Astrocyte (in vitro differentiated cells and primary cell): ENCODE data around the gene C15orf62. TPM values are rescaled to one million over a fixed set of nuclear protein-coding genes. Genes with fewer than 3 reads are reported as not detected.

Source experiments
- DNase-seq: peaks from one replicate; pipeline ENCODE4 v3.0.0-alpha.2; 2010; ENCODE audit warnings: low read depth
- FAIRE-seq: peaks from 2 replicates; lab custom pipeline; 2011; peaks lifted over from hg19 to GRCh38; lab: Jason Lieb, UNC
- H2AFZ ChIP-seq: 2 replicates; pipeline ENCODE4 v1.6.0; 2012; ENCODE audit warnings: low read depth, low read length, inconsistent platforms
- H3K27ac ChIP-seq: 2 replicates; pipeline ENCODE4 v1.5.1; 2011; ENCODE audit warnings: low read depth, low read length, inconsistent platforms
- H3K27me3 ChIP-seq: 2 replicates; pipeline ENCODE4 v1.6.0; 2011; ENCODE audit warnings: low read length, inconsistent platforms; ENCODE audit not compliant: insufficient read depth
- H3K36me3 ChIP-seq: 2 replicates; pipeline ENCODE4 v1.5.1; 2011; ENCODE audit warnings: low read length, inconsistent platforms; ENCODE audit not compliant: insufficient read depth
- H3K4me1 ChIP-seq: 2 replicates; pipeline ENCODE4 v1.5.1; 2011; ENCODE audit warnings: low read length, inconsistent platforms; ENCODE audit not compliant: insufficient read depth
- H3K4me2 ChIP-seq: 2 replicates; pipeline ENCODE4 v1.6.0; 2012; ENCODE audit warnings: low read length, inconsistent platforms
- H3K4me3 ChIP-seq: 2 replicates; pipeline ENCODE4 v1.5.1; 2011; ENCODE audit warnings: low read depth, mild to moderate bottlenecking, low read length, inconsistent platforms; ENCODE audit not compliant: insufficient read depth
- H3K79me2 ChIP-seq: 2 replicates; pipeline ENCODE4 v1.6.0; 2012; ENCODE audit warnings: mild to moderate bottlenecking, low read length, inconsistent platforms; ENCODE audit not compliant: insufficient read depth
- H3K9ac ChIP-seq: 2 replicates; pipeline ENCODE4 v1.6.0; 2012; ENCODE audit warnings: mild to moderate bottlenecking, low read length, inconsistent platforms
- H3K9me3 ChIP-seq: 2 replicates; pipeline ENCODE4 v1.5.1; 2012; ENCODE audit warnings: low read depth, mild to moderate bottlenecking, low read length, inconsistent platforms; ENCODE audit not compliant: insufficient read depth
- H4K20me1 ChIP-seq: 2 replicates; pipeline ENCODE4 v1.6.0; 2012; ENCODE audit warnings: low read length, inconsistent platforms; ENCODE audit not compliant: insufficient read depth
- H3K27ac Mint-ChIP-seq: one replicate; pipeline ENCODE4 v1.8.0; 2021; ENCODE audit warnings: mild to moderate bottlenecking, mixed read lengths; ENCODE audit not compliant: unreplicated experiment
- H3K27me3 Mint-ChIP-seq: one replicate; pipeline ENCODE4 v1.8.0; 2021; ENCODE audit warnings: low read depth, mixed read lengths; ENCODE audit not compliant: unreplicated experiment
- H3K36me3 Mint-ChIP-seq: one replicate; pipeline ENCODE4 v1.8.0; 2021; ENCODE audit warnings: low read depth, mixed read lengths; ENCODE audit not compliant: unreplicated experiment
- H3K4me1 Mint-ChIP-seq: one replicate; pipeline ENCODE4 v1.8.0; 2021; ENCODE audit warnings: low read depth, mixed read lengths; ENCODE audit not compliant: unreplicated experiment
- H3K4me3 Mint-ChIP-seq: one replicate; pipeline ENCODE4 v1.8.0; 2021; ENCODE audit warnings: mild to moderate bottlenecking, moderate library complexity, mixed read lengths; ENCODE audit not compliant: unreplicated experiment
- H3K9me3 Mint-ChIP-seq: one replicate; pipeline ENCODE4 v1.8.0; 2021; ENCODE audit warnings: mild to moderate bottlenecking, mixed read lengths; ENCODE audit not compliant: unreplicated experiment
- CTCF ChIP-seq: IDR thresholded peaks from 2 replicates; pipeline ENCODE4 v1.5.1; 2011; ENCODE audit warnings: low read depth, mild to moderate bottlenecking, inconsistent platforms, low read length, moderate library complexity; ENCODE audit not compliant: insufficient read depth
- EZH2 ChIP-seq: IDR thresholded peaks from 2 replicates; pipeline ENCODE4 v1.6.1; 2012; ENCODE audit warnings: mild to moderate bottlenecking, low read length, inconsistent platforms; ENCODE audit not compliant: insufficient read depth
- total RNA-seq: library from RNA; stranded (reverse); gene quantifications from 2 replicates; pipeline ENCODE4 v1.2.1, GENCODE V29; 2021

The C15orf62 gene
- total RNA-seq, 1 donor from 2014 or later: not detected

GRCh38 chr15:40768521-40769273 lies 1.1 kb upstream of the C15orf62 start:
- no peaks in the 10 kb centered on the region for H3K79me2 ChIP-seq
- H3K9me3 Mint-ChIP-seq: no peaks in the 10 kb centered on the region
- H3K36me3 ChIP-seq: peaks cover 2% of the 10 kb centered on the region
- H3K4me3 Mint-ChIP-seq: no peak overlapping the region
- no peak for DNase-seq
- H3K27me3 Mint-ChIP-seq: no peaks in the 10 kb centered on the region
- no peak overlapping the region for H3K4me3 ChIP-seq
- H4K20me1 ChIP-seq: peaks cover 46% of the 10 kb centered on the region
- peaks cover 7% of the 10 kb centered on the region for H3K36me3 Mint-ChIP-seq
- H2AFZ ChIP-seq: no peak overlapping the region
- H3K4me1 ChIP-seq: peaks cover 51% of the 10 kb centered on the region
- no peaks in the 10 kb centered on the region for H3K27me3 ChIP-seq
- H3K4me1 Mint-ChIP-seq: peaks cover 21% of the 10 kb centered on the region
- peak overlapping the region; percentile 41 for H3K27ac Mint-ChIP-seq
- H3K27ac ChIP-seq: no peak overlapping the region
- H3K9ac ChIP-seq: peak overlapping the region; percentile 27
- H3K9me3 ChIP-seq: no peaks in the 10 kb centered on the region
- TF ChIP-seq EZH2 (no peak), CTCF (no peak)
- FAIRE-seq: no peak
- peak overlapping the region; percentile 71 for H3K4me2 ChIP-seq

- FAIRE-seq (no peak), DNase-seq (no peak)
- Histone ChIP-seq H3K27me3 (no peaks in the 10 kb centered on the region), H3K79me2 (no peaks in the 10 kb centered on the region), H3K36me3 (peaks cover 5% of the 10 kb centered on the region), H3K4me1 (peaks cover 45% of the 10 kb centered on the region), H3K9ac (peak overlapping the region; percentile 24), H3K9me3 (no peaks in the 10 kb centered on the region), H3K4me2 (peak overlapping the region; percentile 71), H3K27ac (no peak overlapping the region), H2AFZ (no peak overlapping the region), H4K20me1 (peaks cover 40% of the 10 kb centered on the region), H3K4me3 (no peak overlapping the region)
- no peaks in the 10 kb centered on the region for H3K27me3 Mint-ChIP-seq
- no peak overlapping the region for H3K27ac Mint-ChIP-seq
- H3K36me3 Mint-ChIP-seq: peaks cover 12% of the 10 kb centered on the region
- no peak for TF ChIP-seq EZH2
- no peak overlapping the region for H3K4me3 Mint-ChIP-seq
- no peaks in the 10 kb centered on the region for H3K9me3 Mint-ChIP-seq
- peaks cover 18% of the 10 kb centered on the region for H3K4me1 Mint-ChIP-seq
Measured at GRCh38 chr15:40770147-40770721, 454 bp downstream of the C15orf62 start.

GRCh38 chr15:40771242-40771641 lies 1.5 kb downstream of the C15orf62 start:
- Histone ChIP-seq H3K4me1 (peaks cover 35% of the 10 kb centered on the region), H3K9ac (no peak overlapping the region), H2AFZ (no peak overlapping the region), H3K4me3 (no peak overlapping the region), H3K79me2 (no peaks in the 10 kb centered on the region), H3K27ac (no peak overlapping the region), H3K27me3 (no peaks in the 10 kb centered on the region), H3K9me3 (no peaks in the 10 kb centered on the region), H3K4me2 (no peak overlapping the region), H3K36me3 (peaks cover 14% of the 10 kb centered on the region), H4K20me1 (peaks cover 31% of the 10 kb centered on the region)
- H3K9me3 Mint-ChIP-seq: no peaks in the 10 kb centered on the region
- no peak for TF ChIP-seq CTCF
- TF ChIP-seq EZH2: no peak
- DNase-seq (no peak), FAIRE-seq (no peak)
- peaks cover 15% of the 10 kb centered on the region for H3K4me1 Mint-ChIP-seq
- H3K36me3 Mint-ChIP-seq: peaks cover 15% of the 10 kb centered on the region
- no peak overlapping the region for H3K4me3 Mint-ChIP-seq
- H3K27ac Mint-ChIP-seq: no peak overlapping the region
- no peaks in the 10 kb centered on the region for H3K27me3 Mint-ChIP-seq
